OCI-M2 (cell line): ENCODE measurements around the gene ENSA.
A peak's percentile ranks its signal among the peaks of the same experiment; 100 is the strongest.
"Not testable (repeated sequence)": the region's sequence is repeated elsewhere in the genome, so short reads cannot be mapped to it uniquely, and the experiment has no call there.

Experiments used
- DNase-seq: peaks from one replicate; lab custom pipeline; 2025; ENCODE audit not compliant: unreplicated experiment; lab: John Stamatoyannopoulos, UW

Gene ENSA

GRCh38 chr1:150622303-150622975 lies 7.0 kb downstream of the ENSA start:
- DNase-seq = no peak

GRCh38 chr1:150621497-150622302 lies 7.7 kb downstream of the ENSA start:
- no peak for DNase-seq

GRCh38 chr1:150620919-150621318 lies 8.5 kb downstream of the ENSA start:
- DNase-seq = no peak

- no peak for DNase-seq
These were observed 9.6 kb downstream of the ENSA start for GRCh38 chr1:150619576-150620509.

DNA sequence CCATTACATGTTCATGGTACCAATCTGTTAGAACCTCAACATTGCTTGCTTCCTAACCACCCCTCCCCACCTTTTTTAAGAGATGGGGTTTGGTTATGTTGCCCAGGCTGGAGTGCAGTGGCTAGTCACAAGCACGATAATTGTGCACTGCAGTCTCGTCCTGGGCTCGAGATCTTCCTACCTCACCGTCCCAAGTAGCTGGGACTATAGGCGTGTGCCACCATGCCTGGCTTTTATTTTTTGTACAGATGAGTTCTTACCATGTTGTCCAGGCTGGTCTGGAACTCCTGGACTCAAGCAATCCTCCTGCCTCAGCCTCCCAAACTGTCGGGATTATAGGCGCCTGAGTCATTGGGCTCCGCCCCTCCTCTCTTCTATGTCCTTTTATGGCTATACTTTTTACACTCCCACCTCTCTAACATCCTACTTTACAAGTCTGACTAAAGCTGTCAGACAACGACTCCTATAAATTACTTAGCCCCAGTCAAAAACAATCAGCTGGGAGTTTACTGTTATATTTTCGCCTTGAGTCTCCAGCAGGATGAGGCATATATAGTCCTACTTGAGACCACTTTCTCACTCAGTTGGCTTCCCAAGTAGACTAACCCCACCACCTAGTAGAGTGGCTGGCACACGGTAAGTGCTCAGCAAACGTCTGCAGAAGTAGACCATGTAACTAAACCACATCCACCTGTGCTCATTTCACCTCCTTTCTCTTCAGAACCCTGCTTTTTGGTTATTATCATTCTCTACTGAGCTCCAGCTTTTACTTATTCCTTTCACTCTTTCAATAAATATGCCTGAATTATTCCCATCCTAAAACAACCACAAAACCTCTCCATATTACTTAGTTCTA lies 13.8 kb downstream of the ENSA start:
- no peak for DNase-seq

- peak; percentile 39 for DNase-seq
These were observed 16.1 kb downstream of the ENSA start for GRCh38 chr1:150613061-150613920.

GRCh38 chr1:150612014-150612345 lies 17.4 kb downstream of the ENSA start:
- DNase-seq = no peak

GRCh38 chr1:150610576-150610975 lies 18.8 kb downstream of the ENSA start:
- DNase-seq = no peak

GRCh38 chr1:150609732-150610131 lies 19.7 kb downstream of the ENSA start:
- no peak for DNase-seq

DNA sequence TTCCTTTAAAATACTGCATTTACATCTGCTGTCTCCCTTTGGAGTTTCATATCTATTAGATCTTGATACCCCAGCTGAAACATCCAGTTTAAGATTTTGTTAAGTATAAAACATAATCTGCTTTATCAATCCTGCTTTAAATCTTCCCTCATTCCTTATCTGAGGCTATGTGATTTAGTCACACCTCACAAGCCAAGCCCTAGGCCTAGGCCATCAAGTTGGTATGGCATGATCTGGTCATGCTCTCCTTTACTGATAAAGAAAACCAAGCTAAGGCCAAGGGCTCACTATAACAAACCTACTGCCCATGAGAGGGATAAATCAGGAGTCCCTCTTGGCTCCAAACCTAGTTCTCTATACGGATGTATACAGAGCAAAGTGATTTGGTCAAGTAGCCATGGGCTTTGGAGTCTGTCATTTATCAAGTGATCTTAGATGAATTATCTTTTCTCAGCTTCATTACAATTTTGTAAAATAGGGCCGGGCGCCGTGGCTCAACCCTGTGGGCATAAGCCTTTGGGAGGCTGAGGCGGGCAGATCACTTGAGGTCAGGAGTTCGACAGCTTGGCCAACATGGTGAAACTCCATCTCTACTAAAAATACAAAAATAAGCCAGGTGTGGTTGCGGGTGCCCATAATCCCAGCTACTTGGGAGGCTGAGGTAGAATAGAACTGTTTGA lies 22.8 kb downstream of the ENSA start:
- no peak for DNase-seq

- not testable (repeated sequence) for DNase-seq
These were observed 24.0 kb downstream of the ENSA start for GRCh38 chr1:150605451-150605731.

DNA sequence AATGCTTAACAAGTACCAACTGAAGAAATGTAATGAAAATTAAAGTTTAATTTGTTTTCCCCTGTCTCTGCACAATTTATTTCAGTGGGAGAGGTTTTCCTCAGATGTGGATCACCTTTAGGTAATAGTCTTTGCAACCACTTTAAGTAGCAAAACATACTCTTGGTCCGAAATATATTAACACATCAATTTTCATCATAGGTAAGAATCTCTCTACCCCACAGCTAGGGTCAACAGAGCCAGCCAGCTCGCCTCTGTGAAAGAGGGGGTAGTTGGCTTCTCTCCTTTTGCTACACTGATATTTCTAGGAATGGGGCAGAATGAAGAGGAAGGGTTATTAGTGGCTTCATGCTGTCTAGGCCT lies 25.2 kb downstream of the ENSA start:
- no peak for DNase-seq

- DNase-seq = no peak
These were observed 25.7 kb downstream of the ENSA start for GRCh38 chr1:150603711-150604110.

DNA sequence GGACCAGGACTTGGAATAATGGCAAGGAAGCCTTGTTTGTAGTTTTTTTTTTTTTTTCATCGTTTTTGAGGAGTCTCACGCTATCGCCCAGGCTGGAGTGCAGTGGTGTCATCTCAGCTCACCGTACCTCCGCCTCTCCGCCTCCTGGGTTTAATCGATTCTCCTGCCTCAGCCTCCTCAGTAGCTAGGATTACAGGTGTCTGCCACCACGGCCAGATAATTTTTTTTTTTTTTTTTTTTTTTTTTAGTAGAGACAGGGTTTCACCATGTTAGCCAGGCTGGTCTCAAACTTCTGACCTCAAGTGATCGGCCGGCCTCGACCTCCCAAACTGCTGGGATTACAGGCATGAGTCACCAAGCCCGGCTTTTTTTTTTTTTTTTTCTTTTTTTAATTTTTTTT lies 27.0 kb downstream of the ENSA start:
- DNase-seq = not testable (repeated sequence)

GRCh38 chr1:150601540-150601939 lies 27.9 kb downstream of the ENSA start:
- no peak for DNase-seq

DNA sequence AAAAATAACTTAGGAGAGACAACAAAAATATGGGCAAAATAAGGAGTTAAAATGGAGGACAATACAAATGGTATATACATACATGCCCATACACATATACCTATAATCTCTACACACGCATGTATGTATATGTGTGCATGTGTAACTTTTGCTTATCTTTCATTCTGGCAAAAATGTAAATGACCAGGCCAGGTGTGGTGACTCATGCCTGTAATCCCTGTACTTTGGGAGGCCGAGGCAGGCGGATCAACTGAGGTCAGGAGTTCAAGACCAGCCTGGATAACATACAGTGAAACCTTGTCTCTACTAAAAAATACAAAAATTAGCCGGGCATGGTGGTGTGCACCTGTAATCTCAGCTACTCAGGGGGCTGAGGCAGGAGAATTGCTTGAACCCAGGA lies 31.1 kb downstream of the ENSA start:
- DNase-seq = not testable (repeated sequence)

DNA sequence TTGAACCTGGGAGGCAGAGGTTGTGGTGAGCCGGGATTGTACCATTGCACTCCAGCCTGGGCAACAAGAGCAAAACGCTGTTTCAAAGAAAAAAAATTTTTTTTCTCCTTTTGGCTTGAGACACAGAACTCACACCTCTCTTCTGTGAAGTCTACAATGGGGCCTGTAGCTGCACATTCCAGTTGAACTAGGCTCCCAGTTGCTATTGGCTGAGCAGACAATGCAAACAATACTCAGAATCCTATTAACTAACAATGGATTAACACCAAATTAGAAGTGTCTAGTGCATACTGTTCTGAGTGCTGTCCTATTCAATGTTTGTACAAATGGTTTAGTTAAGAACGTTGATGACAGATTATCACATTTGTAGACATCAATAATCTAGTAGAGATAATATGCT lies 32.4 kb downstream of the ENSA start:
- no peak for DNase-seq

- no peak for DNase-seq
These were observed 33.1 kb downstream of the ENSA start for GRCh38 chr1:150596095-150596892.

- no peak for DNase-seq
These were observed 47.0 kb downstream of the ENSA start for GRCh38 chr1:150582371-150582770.
